HFFc6 (cell line): ENCODE results near the gene TH. TPM values are rescaled to one million over a fixed set of nuclear protein-coding genes. Genes with fewer than 3 reads are reported as not detected.

Source experiments
- DNase-seq: peaks from one replicate; pipeline ENCODE4 v3.0.0-alpha.2; 2018
- H3K27ac Mint-ChIP-seq: 2 replicates; pipeline ENCODE4 v1.8.0; 2020; ENCODE audit warnings: mild to moderate bottlenecking, mixed read lengths
- H3K27me3 Mint-ChIP-seq: 2 replicates; pipeline ENCODE4 v1.8.0; 2021; ENCODE audit warnings: mild to moderate bottlenecking, moderate library complexity, mixed read lengths; ENCODE audit not compliant: insufficient read depth
- H3K36me3 Mint-ChIP-seq: 2 replicates; pipeline ENCODE4 v1.8.0; 2021; ENCODE audit warnings: low read depth, mixed read lengths
- H3K4me1 Mint-ChIP-seq: 2 replicates; pipeline ENCODE4 v1.8.0; 2020; ENCODE audit warnings: low read depth, mixed read lengths
- H3K4me3 Mint-ChIP-seq: 2 replicates; pipeline ENCODE4 v1.8.0; 2020; ENCODE audit warnings: mild to moderate bottlenecking, moderate library complexity, mixed read lengths
- H3K9me3 Mint-ChIP-seq: 2 replicates; pipeline ENCODE4 v1.8.0; 2020; ENCODE audit warnings: mild to moderate bottlenecking, mixed read lengths
- CTCF ChIP-seq: fragments of 200-600 bp; sonication (generic); IDR thresholded peaks from 2 replicates; pipeline ENCODE4 v1.5.0; 2021; ENCODE audit warnings: antibody characterized with exemption, mild to moderate bottlenecking
- total RNA-seq, 6 experiments: library from RNA; stranded (reverse); fragmentation: NEBNext Ultra II Directional; extraction: Animal tissue kit (Norgen Biotek cat#: 25700); gene quantifications; 2 replicates in 1 of 6; 3 replicates in 5 of 6; pipeline ENCODE4 v1.2.3, GENCODE V29; 2021

The TH gene
- total RNA-seq, 6 experiments from 2014 or later, result not detected

- TF ChIP-seq CTCF, result no peak
- Mint-ChIP-seq H3K36me3 (no peaks in the 10 kb centered on the region), H3K27me3 (peaks cover 5% of the 10 kb centered on the region), H3K27ac (no peak overlapping the region), H3K4me3 (no peak overlapping the region), H3K9me3 (no peaks in the 10 kb centered on the region), H3K4me1 (peaks cover 22% of the 10 kb centered on the region)
- no peak for DNase-seq
Measured at GRCh38 chr11:2177076-2177475, 5.5 kb upstream of the TH start.

GRCh38 chr11:2176389-2176900 is 4.8 kb upstream of the TH start:
- Mint-ChIP-seq H3K4me3 (no peak overlapping the region), H3K36me3 (no peaks in the 10 kb centered on the region), H3K27ac (no peak overlapping the region), H3K4me1 (peaks cover 22% of the 10 kb centered on the region), H3K27me3 (peaks cover 8% of the 10 kb centered on the region), H3K9me3 (no peaks in the 10 kb centered on the region)
- no peak for TF ChIP-seq CTCF
- no peak for DNase-seq

GRCh38 chr11:2175659-2176058 is 4.0 kb upstream of the TH start:
- no peaks in the 10 kb centered on the region for H3K9me3 Mint-ChIP-seq

GRCh38 chr11:2174361-2174760 is 2.7 kb upstream of the TH start:
- no peak for DNase-seq
- TF ChIP-seq CTCF, result no peak
- peaks cover 8% of the 10 kb centered on the region for H3K27me3 Mint-ChIP-seq
- H3K36me3 Mint-ChIP-seq, result no peaks in the 10 kb centered on the region
- no peak overlapping the region for H3K4me3 Mint-ChIP-seq
- no peak overlapping the region for H3K27ac Mint-ChIP-seq
- no peaks in the 10 kb centered on the region for H3K9me3 Mint-ChIP-seq
- H3K4me1 Mint-ChIP-seq, result peaks cover 16% of the 10 kb centered on the region

More at GRCh38 chr11:2175659-2176058, 4.0 kb upstream of the TH start:
- peaks cover 8% of the 10 kb centered on the region for H3K27me3 Mint-ChIP-seq
- H3K4me1 Mint-ChIP-seq, result peaks cover 18% of the 10 kb centered on the region
- TF ChIP-seq CTCF, result no peak
- DNase-seq, result peak; percentile 23
- H3K27ac Mint-ChIP-seq, result no peak overlapping the region
- no peaks in the 10 kb centered on the region for H3K36me3 Mint-ChIP-seq
- no peak overlapping the region for H3K4me3 Mint-ChIP-seq

GRCh38 chr11:2173761-2174160 is 2.1 kb upstream of the TH start:
- no peak for TF ChIP-seq CTCF
- DNase-seq, result no peak
- H3K27ac Mint-ChIP-seq, result no peak overlapping the region
- no peaks in the 10 kb centered on the region for H3K36me3 Mint-ChIP-seq
- H3K9me3 Mint-ChIP-seq, result no peaks in the 10 kb centered on the region
- H3K4me1 Mint-ChIP-seq, result peaks cover 10% of the 10 kb centered on the region
- no peak overlapping the region for H3K4me3 Mint-ChIP-seq
- peaks cover 8% of the 10 kb centered on the region for H3K27me3 Mint-ChIP-seq
